Stimulated activated CD4-positive, alpha-beta T cell treated with anti-CD3 and anti-CD28 coated beads, Interleukin-2, amount 100 ng/mL, for 4 hours (primary cell): ENCODE data around the gene KCTD3.

Experiments used
- DNase-seq: peaks from one replicate; pipeline ENCODE4 v3.0.0-alpha.2; 2020; ENCODE audit warnings: low read depth

The KCTD3 gene

GRCh38 chr1:215660259-215660658, 93.2 kb downstream of the KCTD3 start:
- DNase-seq, result no peak

DNA sequence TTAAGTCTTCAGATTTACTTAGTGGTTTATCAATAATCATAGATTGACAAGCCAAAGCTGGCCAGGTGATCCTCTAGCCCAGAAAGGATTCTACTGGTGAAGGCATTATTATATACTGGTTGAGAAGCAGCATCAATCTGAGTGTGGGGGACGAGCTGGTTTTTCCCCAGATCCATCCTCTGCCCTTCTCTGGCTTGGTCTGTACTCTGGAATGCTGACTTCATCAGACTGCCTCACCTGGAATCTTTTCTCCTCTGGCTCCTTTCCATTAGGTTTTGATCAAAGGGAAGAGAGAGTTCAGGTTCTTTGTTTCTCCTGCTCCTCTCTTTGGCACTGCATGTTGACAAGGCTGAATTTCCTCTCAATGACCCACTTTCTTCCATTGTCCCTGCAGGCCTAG, 93.9 kb downstream of the KCTD3 start:
- no peak for DNase-seq

GRCh38 chr1:215665215-215665614, 98.1 kb downstream of the KCTD3 start:
- no peak for DNase-seq

- DNase-seq, result no peak
These were observed 100.7 kb downstream of the KCTD3 start for GRCh38 chr1:215667761-215668160.

DNA sequence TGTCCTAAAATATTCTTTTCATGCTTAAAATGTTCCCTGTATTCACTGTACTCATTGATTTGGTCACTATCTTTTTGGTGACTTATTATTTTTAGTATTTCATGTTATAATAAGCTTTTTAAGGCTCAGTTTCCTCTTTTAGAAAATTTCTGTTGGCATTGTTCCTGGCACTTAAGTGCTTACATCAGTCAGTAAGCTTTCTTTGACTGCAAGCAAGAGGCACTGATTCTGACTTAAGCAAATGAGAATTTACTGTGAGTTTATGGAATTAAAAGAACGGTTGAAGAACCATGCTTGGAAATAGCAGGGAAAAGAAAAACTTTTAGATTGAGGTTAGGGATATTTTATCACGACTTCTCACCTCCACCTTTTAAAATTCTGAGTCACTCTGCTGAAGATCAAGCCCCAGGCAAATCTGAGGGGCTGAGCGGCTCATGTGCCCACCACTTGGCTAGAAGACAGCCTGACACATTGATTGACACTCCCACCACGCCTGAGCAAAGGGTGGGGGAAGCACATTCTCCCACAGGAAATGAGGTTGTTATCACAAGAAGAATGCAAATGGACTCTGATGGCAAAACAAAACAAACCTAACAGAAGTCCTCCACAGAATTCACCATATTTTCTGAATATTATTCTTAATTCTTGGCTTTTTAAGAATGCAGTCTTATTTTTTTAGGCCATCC, 102.8 kb downstream of the KCTD3 start:
- no peak for DNase-seq
